DND-41 (cell line): ENCODE results near the gene PRPSAP1.

Source experiments
- CTCF ChIP-seq: IDR thresholded peaks from 2 replicates; pipeline ENCODE4 v1.5.1; 2012; ENCODE audit warnings: borderline replicate concordance, low read length, moderate library complexity, mild to moderate bottlenecking; ENCODE audit not compliant: poor library complexity, severe bottlenecking; ENCODE audit errors: extremely low read depth
- EZH2 ChIP-seq: IDR thresholded peaks from 3 replicates; pipeline ENCODE4 v1.6.1; 2012; ENCODE audit warnings: borderline replicate concordance, low read depth, mild to moderate bottlenecking, moderate library complexity, low read length, inconsistent platforms; ENCODE audit not compliant: severe bottlenecking

GRCh38 chr17:76262732-76263344 lies 90.9 kb downstream of the PRPSAP1 start:
- TF ChIP-seq CTCF, result no peak
- no peak for TF ChIP-seq EZH2
